Prostate gland (tissue), 2 donors: Measurements from ENCODE around the gene PTPA.

Source experiments
- CTCF ChIP-seq, 4 experiments: fragments of 200-600 bp in 2 of 4; fragments of 450-650 bp in 2 of 4; sonication (generic) in 2 of 4; IDR thresholded peaks; 1 replicate in 3 of 4; 2 replicates in 1 of 4; pipeline ENCODE4 v1.5.1; 2016 to 2019; ENCODE audit warnings: antibody characterized with exemption in 4 of 4, mild to moderate bottlenecking in 2 of 4, moderate library complexity in 2 of 4
- POLR2A ChIP-seq: fragments of 450-650 bp; IDR thresholded peaks from one replicate; pipeline ENCODE4 v1.6.1; 2016; ENCODE audit warnings: antibody characterized with exemption, mild to moderate bottlenecking

- TF ChIP-seq CTCF (IDR thresholded peaks at IDR 0.05) (no peak), POLR2A (no peak)
Observed at GRCh38 chr9:129136446-129137035, 25.3 kb downstream of the PTPA start.
